ENCODE results near the gene TMED8.
A peak's percentile ranks its signal among the peaks of the same experiment; 100 is the strongest.

TMED8 gene

DNA sequence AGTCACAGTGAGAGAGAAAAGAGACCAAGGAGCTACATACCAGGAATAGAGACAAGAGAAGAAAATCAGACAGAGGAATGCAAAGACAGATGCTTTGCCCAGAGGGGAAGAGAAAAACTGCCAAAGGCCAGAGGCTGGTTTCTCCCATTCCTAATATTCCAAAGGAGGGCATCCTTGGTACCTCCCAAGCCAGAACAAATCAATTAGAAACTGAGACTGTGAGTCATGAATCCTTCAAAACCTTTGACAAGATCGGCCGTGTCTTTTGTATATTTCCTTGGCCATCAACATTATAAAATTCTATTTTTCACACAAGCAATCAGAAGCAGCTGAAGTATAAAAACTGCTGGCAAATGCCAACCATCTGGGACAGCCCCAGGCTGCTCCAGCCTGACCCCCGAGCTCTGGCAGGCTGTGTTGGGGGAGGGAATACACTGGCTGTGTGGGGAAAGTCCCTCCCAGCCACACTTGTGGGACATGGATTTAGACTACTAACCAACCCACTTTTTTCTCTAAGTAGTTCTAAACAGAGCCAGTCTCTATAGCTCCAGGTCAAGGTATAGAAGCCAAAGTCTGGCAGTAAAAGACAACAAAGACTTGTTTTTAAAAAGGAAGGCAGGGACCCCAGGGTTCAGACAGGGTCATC lies 69.9 kb downstream of the TMED8 start:
- POLR2A ChIA-PET, result interaction anchor here (0.6 kb wide), 1 partner anchor 389 kb away, joined by 3 read pairs; no protein-coding TSS in a partner anchor
- peaks cover 0 to 25% (median 6%) of the 10 kb centered on the region in 4 experiments for H3K4me1 ChIP-seq (ENCODE audit: control extremely low read depth in 1 of 4, control insufficient read depth in 4 of 4, insufficient read depth in 4 of 4, low read length in 3 of 4)
- H3K4me3 ChIP-seq (ENCODE audit: control insufficient read depth in 1 of 7, extremely low read depth in 1 of 7, insufficient read depth in 4 of 7, low read depth in 2 of 7, low read length in 6 of 7), result no peak overlapping the region
- DNase-seq, result peak in 1 of 3 donors; percentile 4
- peaks cover 2 to 21% (median 8%) of the 10 kb centered on the region in 4 experiments for H3K36me3 ChIP-seq (ENCODE audit: control insufficient read depth in 4 of 4, insufficient read depth in 4 of 4, low read length in 3 of 4)
- H3K27me3 ChIP-seq (replicated peaks in 2 of 5; ENCODE audit: control insufficient read depth in 4 of 5, insufficient read depth in 5 of 5, low read length in 4 of 5), result no peaks in the 10 kb centered on the region
- no peaks in the 10 kb centered on the region for H3K9me3 ChIP-seq (ENCODE audit: control extremely low read depth in 1 of 5, control insufficient read depth in 4 of 5, insufficient read depth in 2 of 5, low read depth in 1 of 5, low read length in 4 of 5)
- no peak overlapping the region for H3K27ac ChIP-seq (ENCODE audit: insufficient read depth in 1 of 2, low read depth in 1 of 2, low read length in 2 of 2, poor library complexity in 1 of 2, severe bottlenecking in 2 of 2)
- CTCF ChIA-PET, result interaction anchor here (0.6 to 12.9 kb wide), 7 partner anchors 9 to 537 kb away, joined by 3 to 251 read pairs (median 3); partner anchors contain the start of genes GSTZ1, POMT2, SAMD15 and TMED8
- 67% methylated on average over 1 of the region's 3 CpGs for WGBS (ENCODE audit: insufficient coverage)

DNA sequence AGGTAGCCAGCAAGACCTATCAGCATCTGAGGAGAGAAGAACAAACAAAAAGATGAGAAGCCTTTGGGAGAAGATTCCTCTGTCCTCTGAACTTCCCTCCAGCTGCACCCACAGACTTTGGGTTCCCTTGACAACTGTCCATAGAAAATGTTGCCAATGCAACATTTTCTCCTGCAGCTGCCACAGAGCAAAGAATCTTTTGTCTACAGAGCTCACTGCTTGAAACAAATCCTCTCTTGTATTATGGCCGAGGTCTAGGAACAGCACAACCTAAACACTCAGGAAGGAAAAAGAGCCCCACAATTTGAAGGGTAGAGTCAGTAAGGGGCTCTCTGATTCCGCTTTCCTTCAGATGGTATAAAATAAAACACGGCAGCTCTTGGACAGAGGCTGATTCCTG lies 70.5 kb downstream of the TMED8 start:
- Histone ChIP-seq H3K4me1 (ENCODE audit: control extremely low read depth in 1 of 4, control insufficient read depth in 4 of 4, insufficient read depth in 4 of 4, low read length in 3 of 4) (peaks cover 0 to 25% (median 6%) of the 10 kb centered on the region in 4 experiments), H3K27ac (ENCODE audit: insufficient read depth in 1 of 2, low read depth in 1 of 2, low read length in 2 of 2, poor library complexity in 1 of 2, severe bottlenecking in 2 of 2) (no peak overlapping the region), H3K9me3 (ENCODE audit: control extremely low read depth in 1 of 5, control insufficient read depth in 4 of 5, insufficient read depth in 2 of 5, low read depth in 1 of 5, low read length in 4 of 5) (no peaks in the 10 kb centered on the region), H3K36me3 (ENCODE audit: control insufficient read depth in 4 of 4, insufficient read depth in 4 of 4, low read length in 3 of 4) (peaks cover 2 to 21% (median 8%) of the 10 kb centered on the region in 4 experiments), H3K4me3 (ENCODE audit: control insufficient read depth in 1 of 7, extremely low read depth in 1 of 7, insufficient read depth in 4 of 7, low read depth in 2 of 7, low read length in 6 of 7) (no peak overlapping the region), H3K27me3 (replicated peaks in 2 of 5; ENCODE audit: control insufficient read depth in 4 of 5, insufficient read depth in 5 of 5, low read length in 4 of 5) (no peaks in the 10 kb centered on the region)
- CTCF ChIA-PET, result interaction anchor here (1.6 to 12.9 kb wide), 2 partner anchors 9 to 11 kb away, joined by 3 to 251 read pairs; partner anchors contain the start of genes GSTZ1 and POMT2
- no peak for DNase-seq
- POLR2A ChIA-PET, result no interaction called here
- WGBS (ENCODE audit: insufficient coverage), result 100% methylated on average over 3 of the region's 3 CpGs

DNA sequence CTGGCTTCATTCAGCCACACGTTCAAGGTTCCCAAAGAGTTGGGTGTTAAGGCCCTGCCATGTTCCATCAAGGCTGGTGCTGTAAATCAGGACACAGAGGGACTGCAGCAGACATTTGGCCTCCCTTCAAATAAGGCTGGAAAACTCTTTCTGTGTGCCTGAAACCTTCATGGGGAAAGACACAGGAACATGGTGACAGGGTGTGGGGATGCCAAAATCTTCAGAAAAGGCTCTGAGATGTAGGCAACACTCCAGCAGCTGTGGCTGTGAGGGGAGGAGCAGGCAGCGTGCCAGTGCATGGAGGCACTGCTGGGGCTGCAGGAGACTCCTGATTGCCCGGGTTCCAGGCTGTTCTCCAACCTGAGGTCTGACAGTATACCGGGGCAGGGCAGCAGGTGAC lies 71.2 kb downstream of the TMED8 start:
- CTCF ChIA-PET, result interaction anchor here (12.9 kb wide), 1 partner anchor 10 kb away, joined by 251 read pairs; the partner anchor contains the start of genes GSTZ1 and POMT2
- H3K4me1 ChIP-seq (ENCODE audit: control extremely low read depth in 1 of 4, control insufficient read depth in 4 of 4, insufficient read depth in 4 of 4, low read length in 3 of 4), result peaks cover 0 to 25% (median 6%) of the 10 kb centered on the region in 4 experiments
- POLR2A ChIA-PET, result no interaction called here
- H3K4me3 ChIP-seq (ENCODE audit: control insufficient read depth in 1 of 7, extremely low read depth in 1 of 7, insufficient read depth in 4 of 7, low read depth in 2 of 7, low read length in 6 of 7), result no peak overlapping the region
- H3K27ac ChIP-seq (ENCODE audit: insufficient read depth in 1 of 2, low read depth in 1 of 2, low read length in 2 of 2, poor library complexity in 1 of 2, severe bottlenecking in 2 of 2), result no peak overlapping the region
- peaks cover 0 to 23% (median 8%) of the 10 kb centered on the region in 4 experiments for H3K36me3 ChIP-seq (ENCODE audit: control insufficient read depth in 4 of 4, insufficient read depth in 4 of 4, low read length in 3 of 4)
- no peaks in the 10 kb centered on the region for H3K27me3 ChIP-seq (replicated peaks in 2 of 5; ENCODE audit: control insufficient read depth in 4 of 5, insufficient read depth in 5 of 5, low read length in 4 of 5)
- no peaks in the 10 kb centered on the region for H3K9me3 ChIP-seq (ENCODE audit: control extremely low read depth in 1 of 5, control insufficient read depth in 4 of 5, insufficient read depth in 2 of 5, low read depth in 1 of 5, low read length in 4 of 5)
- WGBS (ENCODE audit: insufficient coverage), result 97% methylated on average over 4 of the region's 4 CpGs
- DNase-seq, result no peak

DNA sequence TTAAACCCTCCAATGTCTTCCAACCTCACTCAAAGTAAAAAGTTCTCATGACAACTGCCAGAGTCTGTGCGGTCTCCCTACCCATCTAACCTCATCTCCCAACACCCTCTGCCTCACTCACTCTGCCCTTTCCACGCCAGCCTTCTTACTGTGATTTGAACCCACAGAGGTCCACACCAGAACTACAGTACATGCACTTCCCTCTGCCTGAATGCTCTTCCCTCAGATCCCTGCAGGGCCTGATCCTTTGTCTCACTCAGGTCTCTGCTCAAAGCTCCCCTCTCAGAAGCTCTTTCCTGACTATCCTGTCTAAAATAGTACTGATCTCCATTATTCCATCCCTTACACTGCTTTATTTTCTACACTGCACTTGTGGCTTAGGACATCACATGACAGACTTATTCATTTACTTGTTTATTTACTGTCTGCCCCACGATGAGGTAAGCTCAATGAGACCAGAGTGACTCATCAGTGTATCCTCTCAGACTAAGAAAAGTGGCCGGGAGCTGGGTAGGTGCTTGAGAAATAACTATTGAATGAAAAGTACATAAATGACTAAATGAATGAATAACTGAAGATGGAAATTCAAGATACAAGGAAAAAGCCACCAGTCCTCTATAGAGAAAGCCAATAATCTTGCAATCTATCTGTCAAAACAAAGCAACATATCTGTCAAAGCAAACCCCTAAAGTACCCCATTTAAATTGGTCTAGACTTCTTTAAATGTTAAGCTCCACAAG lies 73.3 kb downstream of the TMED8 start:
- peaks cover 0 to 24% (median 8%) of the 10 kb centered on the region in 4 experiments for H3K36me3 ChIP-seq (ENCODE audit: control insufficient read depth in 4 of 4, insufficient read depth in 4 of 4, low read length in 3 of 4)
- 84% methylated on average over 3 of the region's 4 CpGs for WGBS (ENCODE audit: insufficient coverage)
- peaks cover 0 to 11% (median 6%) of the 10 kb centered on the region in 4 experiments for H3K4me1 ChIP-seq (ENCODE audit: control extremely low read depth in 1 of 4, control insufficient read depth in 4 of 4, insufficient read depth in 4 of 4, low read length in 3 of 4)
- ChIA-PET POLR2A (no interaction called here), CTCF (interaction anchor here (0.8 to 12.9 kb wide), 8 partner anchors 11 to 249 kb away, joined by 3 to 251 read pairs (median 5); partner anchors contain the start of genes GSTZ1 and POMT2)
- no peak overlapping the region for H3K27ac ChIP-seq (ENCODE audit: insufficient read depth in 1 of 2, low read depth in 1 of 2, low read length in 2 of 2, poor library complexity in 1 of 2, severe bottlenecking in 2 of 2)
- no peaks in the 10 kb centered on the region for H3K27me3 ChIP-seq (replicated peaks in 2 of 5; ENCODE audit: control insufficient read depth in 4 of 5, insufficient read depth in 5 of 5, low read length in 4 of 5)
- DNase-seq, result peak in 2 of 3 donors; percentile 53 to 62
- no peaks in the 10 kb centered on the region for H3K9me3 ChIP-seq (ENCODE audit: control extremely low read depth in 1 of 5, control insufficient read depth in 4 of 5, insufficient read depth in 2 of 5, low read depth in 1 of 5, low read length in 4 of 5)
- H3K4me3 ChIP-seq (ENCODE audit: control insufficient read depth in 1 of 7, extremely low read depth in 1 of 7, insufficient read depth in 4 of 7, low read depth in 2 of 7, low read length in 6 of 7), result no peak overlapping the region

DNA sequence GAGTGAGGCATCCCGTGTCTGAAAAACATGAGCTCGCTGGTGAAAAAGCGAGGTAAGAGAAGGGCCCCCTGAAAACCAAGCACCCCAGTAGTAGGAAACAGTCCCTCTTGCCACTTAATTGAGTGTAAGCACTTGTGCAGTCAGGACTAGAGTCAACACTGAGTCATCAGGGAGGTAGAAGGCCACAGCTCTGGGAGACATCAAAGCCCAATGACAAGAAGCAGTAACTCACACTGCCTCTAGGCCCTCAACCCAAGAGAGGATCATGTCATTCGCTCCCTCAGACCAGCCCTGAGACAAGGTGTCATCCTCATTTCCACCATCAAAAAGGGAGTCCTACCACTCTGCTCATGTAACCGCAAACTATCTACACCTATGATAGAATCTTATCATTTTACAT lies 74.0 kb downstream of the TMED8 start:
- ChIA-PET POLR2A (no interaction called here), CTCF (interaction anchor here (1.4 to 12.9 kb wide), 6 partner anchors 10 to 248 kb away, joined by 3 to 251 read pairs (median 6); partner anchors contain the start of genes GSTZ1 and POMT2)
- DNase-seq, result no peak
- 92% methylated on average over 5 of the region's 5 CpGs for WGBS (ENCODE audit: insufficient coverage)
- H3K27me3 ChIP-seq (replicated peaks in 2 of 5; ENCODE audit: control insufficient read depth in 4 of 5, insufficient read depth in 5 of 5, low read length in 4 of 5), result no peaks in the 10 kb centered on the region
- no peak overlapping the region for H3K27ac ChIP-seq (ENCODE audit: insufficient read depth in 1 of 2, low read depth in 1 of 2, low read length in 2 of 2, poor library complexity in 1 of 2, severe bottlenecking in 2 of 2)
- H3K4me3 ChIP-seq (ENCODE audit: control insufficient read depth in 1 of 7, extremely low read depth in 1 of 7, insufficient read depth in 4 of 7, low read depth in 2 of 7, low read length in 6 of 7), result no peak overlapping the region
- H3K4me1 ChIP-seq (ENCODE audit: control extremely low read depth in 1 of 4, control insufficient read depth in 4 of 4, insufficient read depth in 4 of 4, low read length in 3 of 4), result peaks cover 0 to 10% (median 6%) of the 10 kb centered on the region in 4 experiments
- no peaks in the 10 kb centered on the region for H3K9me3 ChIP-seq (ENCODE audit: control extremely low read depth in 1 of 5, control insufficient read depth in 4 of 5, insufficient read depth in 2 of 5, low read depth in 1 of 5, low read length in 4 of 5)
- peaks cover 0 to 31% (median 10%) of the 10 kb centered on the region in 4 experiments for H3K36me3 ChIP-seq (ENCODE audit: control insufficient read depth in 4 of 4, insufficient read depth in 4 of 4, low read length in 3 of 4)

DNA sequence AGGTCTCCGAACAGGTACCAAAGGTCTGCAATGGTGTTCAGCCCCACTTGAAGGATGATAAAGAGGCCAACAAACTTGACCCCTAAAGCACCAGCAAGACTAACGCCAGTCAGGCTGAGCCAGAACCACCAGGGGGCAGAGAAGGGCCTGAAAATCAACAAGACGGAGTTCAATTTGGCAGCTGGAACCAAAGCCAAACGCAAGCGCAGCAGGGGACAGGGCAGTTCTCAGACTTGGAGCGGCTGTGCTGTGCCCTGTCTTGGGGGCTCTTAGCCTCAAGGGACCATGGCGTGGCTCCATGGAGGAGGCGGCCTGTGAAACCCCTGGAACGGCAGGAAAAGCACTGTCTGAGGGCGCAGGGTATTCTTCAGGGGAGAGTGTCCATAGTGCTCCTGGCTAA lies 75.8 kb downstream of the TMED8 start:
- no peaks in the 10 kb centered on the region for H3K9me3 ChIP-seq (ENCODE audit: control extremely low read depth in 1 of 5, control insufficient read depth in 4 of 5, insufficient read depth in 2 of 5, low read depth in 1 of 5, low read length in 4 of 5)
- ChIA-PET CTCF (interaction anchor here (0.8 to 12.9 kb wide), 13 partner anchors 8 to 252 kb away, joined by 3 to 251 read pairs (median 4); partner anchors contain the start of genes GSTZ1, NGB and POMT2), POLR2A (interaction anchor here (0.6 kb wide), 1 partner anchor 615 kb away, joined by 4 read pairs; no protein-coding TSS in a partner anchor)
- WGBS (ENCODE audit: insufficient coverage), result 53% methylated on average over 10 of the region's 10 CpGs
- H3K27me3 ChIP-seq (replicated peaks in 2 of 5; ENCODE audit: control insufficient read depth in 4 of 5, insufficient read depth in 5 of 5, low read length in 4 of 5), result no peaks in the 10 kb centered on the region
- H3K27ac ChIP-seq (ENCODE audit: insufficient read depth in 1 of 2, low read depth in 1 of 2, low read length in 2 of 2, poor library complexity in 1 of 2, severe bottlenecking in 2 of 2), result no peak overlapping the region
- H3K4me3 ChIP-seq (ENCODE audit: control insufficient read depth in 1 of 7, extremely low read depth in 1 of 7, insufficient read depth in 4 of 7, low read depth in 2 of 7, low read length in 6 of 7), result no peak overlapping the region
- H3K36me3 ChIP-seq (ENCODE audit: control insufficient read depth in 4 of 4, insufficient read depth in 4 of 4, low read length in 3 of 4), result peaks cover 7 to 39% (median 11%) of the 10 kb centered on the region in 4 experiments
- peaks cover 0 to 8% (median 6%) of the 10 kb centered on the region in 4 experiments for H3K4me1 ChIP-seq (ENCODE audit: control extremely low read depth in 1 of 4, control insufficient read depth in 4 of 4, insufficient read depth in 4 of 4, low read length in 3 of 4)
- DNase-seq, result peak; percentile 81 to 89 (median 83)
